Measurements from ENCODE around the gene SLC29A1. TPM values are rescaled to one million over a fixed set of nuclear protein-coding genes. Genes with fewer than 3 reads are reported as not detected.
A peak's percentile ranks its signal among the peaks of the same experiment; 100 is the strongest.

The SLC29A1 gene
- total and polyA plus RNA-seq, 2 of the 8 experiments (the other 6 are each of a cell fraction or from before 2014, with no cell fraction given) = 187 to 558 TPM

GRCh38 chr6:44271914-44272313, 48.5 kb downstream of the SLC29A1 start:
- Histone ChIP-seq H3K79me2 (ENCODE audit: control insufficient read depth in 1 of 2, insufficient read depth in 2 of 2, low read length in 2 of 2) (no peaks in the 10 kb centered on the region), H2BK15ac (ENCODE audit: low read length) (peak overlapping the region; percentile 72), H3K9ac (replicated peaks in 1 of 4; ENCODE audit: extremely low read depth in 1 of 4, low read depth in 3 of 4, low read length in 3 of 4) (no peak overlapping the region; a peak in 1 of 7 replicates), H3K79me1 (ENCODE audit: low read depth, low read length) (no peaks in the 10 kb centered on the region; the same call in 1 of the 2 replicates), H3K14ac (ENCODE audit: insufficient read length) (no peak overlapping the region), H4K91ac (replicated peaks; ENCODE audit: insufficient read length, low read length) (no peak overlapping the region), H3K23ac (ENCODE audit: insufficient read length) (no peak overlapping the region), H3K9me3 (ENCODE audit: insufficient read depth in 2 of 2, low read depth in 1 of 2, low read length in 1 of 2) (no peaks in the 10 kb centered on the region), H2BK12ac (ENCODE audit: low read depth, low read length) (peak overlapping the region; percentile 39; the same call in 1 of the 2 replicates), H2BK120ac (replicated peaks; ENCODE audit: low read depth, low read length) (no peak overlapping the region), H3K18ac (ENCODE audit: extremely low read depth, low read length) (no peak overlapping the region), H3K27ac (ENCODE audit: low read depth, low read length) (no peak overlapping the region), H4K8ac (ENCODE audit: extremely low read depth, insufficient read depth, low read length) (no peak overlapping the region), H4K20me1 (replicated peaks in 1 of 2; ENCODE audit: control insufficient read depth in 1 of 2, insufficient read depth in 2 of 2, low read length in 2 of 2) (peaks cover 0 to 3% of the 10 kb centered on the region in 2 experiments), H3K4me1 (replicated peaks in 1 of 4; ENCODE audit: control insufficient read depth in 3 of 4, insufficient read depth in 4 of 4, low read length in 3 of 4) (peaks cover 12 to 33% (median 14%) of the 10 kb centered on the region in 4 experiments), H3K23me2 (ENCODE audit: low read depth, low read length) (peaks cover 6% of the 10 kb centered on the region; the same call in 1 of the 2 replicates), H3K36me3 (ENCODE audit: control insufficient read depth in 2 of 4, insufficient read depth in 4 of 4, low read length in 3 of 4) (peaks cover 0 to 9% (median 3%) of the 10 kb centered on the region in 4 experiments; a peak in 4 of 8 replicates), H3K4me3 (ENCODE audit: extremely low read depth in 1 of 4, insufficient read depth in 2 of 4, low read depth in 3 of 4, low read length in 4 of 4) (peak overlapping the region in 1 of 4 experiments; percentile 60; a peak in 2 of 8 replicates), H2BK5ac (ENCODE audit: low read depth, low read length) (peak overlapping the region; percentile 4; the same call in 1 of the 2 replicates), H3K4ac (replicated peaks; ENCODE audit: insufficient read length, low read depth, low read length) (no peak overlapping the region), H2AFZ (ENCODE audit: low read length) (no peak overlapping the region), H2BK20ac (ENCODE audit: low read length) (peak overlapping the region; percentile 32; the same call in 1 of the 2 replicates), H3K56ac (replicated peaks; ENCODE audit: insufficient read length, low read depth, low read length) (no peak overlapping the region), H3K4me2 (ENCODE audit: insufficient read depth in 1 of 2, low read depth in 2 of 2, low read length in 2 of 2) (peak overlapping the region; percentile 74 to 82), H2AK5ac (ENCODE audit: low read depth, low read length) (no peak overlapping the region), H4K5ac (ENCODE audit: insufficient read length, low read depth, low read length) (no peak overlapping the region), H3K27me3 (replicated peaks in 1 of 4; ENCODE audit: control insufficient read depth in 3 of 4, extremely low read depth in 1 of 4, insufficient read depth in 3 of 4, low read length in 3 of 4) (peaks cover 0 to 3% (median 1%) of the 10 kb centered on the region in 4 experiments; a peak in 2 of 7 replicates)
- CTCF ChIA-PET (ENCODE audit: partially characterized antibody) = interaction anchor here (1.0 to 19.0 kb wide), 6 partner anchors 13 to 65 kb away, joined by 3 to 330 read pairs (median 4); partner anchors contain the start of gene AARS2
- POLR2A ChIA-PET (ENCODE audit: partially characterized antibody) = interaction anchor here (0.7 to 12.0 kb wide), 7 partner anchors 10 to 63 kb away, joined by 3 to 138 read pairs (median 8); partner anchors contain the start of genes HSP90AB1 and SLC35B2
- FAIRE-seq = no peak
- 60% methylated on average over 3 of the region's 3 CpGs; no CpG with 5 or more reads in 1 of the 2 experiments for WGBS, 2 experiments (ENCODE audit: extremely low coverage in 1 of 2, insufficient coverage in 1 of 2, insufficient read length in 1 of 2, insufficient replicate concordance in 2 of 2, low coverage in 1 of 2, low lambda C conversion rate in 2 of 2, missing lambda C conversion rate in 1 of 2)
- no peak for DNase-seq (ENCODE audit: low read depth in 1 of 2, low spot score in 2 of 2)
- TF ChIP-seq GTF2F1 (IDR thresholded peaks at IDR 0.05; ENCODE audit: borderline replicate concordance, low read depth, low read length) (no peak), RBBP5 (IDR thresholded peaks at IDR 0.05; ENCODE audit: borderline replicate concordance, low read depth, low read length) (no peak), YY1 (IDR thresholded peaks at IDR 0.05; ENCODE audit: low read depth, low read length) (no peak), ATF2 (IDR thresholded peaks at IDR 0.05; ENCODE audit: low read length) (no peak), BCL11A (IDR thresholded peaks at IDR 0.05; ENCODE audit: low read depth in 2 of 2, low read length in 2 of 2) (no peak), SP2 (IDR thresholded peaks at IDR 0.05; ENCODE audit: low read length) (no peak), EP300 (IDR thresholded peaks at IDR 0.05; ENCODE audit: borderline replicate concordance in 1 of 2, low read depth in 2 of 2, low read length in 2 of 2) (no peak), TAF7 (optimal IDR thresholded peaks at IDR 0.05; ENCODE audit: borderline replicate concordance, low read depth, low read length) (no peak), KDM5A (IDR thresholded peaks at IDR 0.05; ENCODE audit: low read length) (no peak), SIRT6 (IDR thresholded peaks at IDR 0.05; ENCODE audit: low read length) (no peak), CHD2 (IDR thresholded peaks at IDR 0.05; ENCODE audit: low read length) (no peak), JUN (IDR thresholded peaks at IDR 0.05; ENCODE audit: low read depth, low read length) (no peak)
